GM21447 (cell line): ENCODE data around the gene SLC25A18.
"Not testable (repeated sequence)": the region's sequence is repeated elsewhere in the genome, so short reads cannot be mapped to it uniquely, and the experiment has no call there.

ENCODE experiments used
- ATAC-seq: cut with Tn5 transposase; IDR thresholded peaks from one replicate; pipeline ENCODE4 v1.9.1; 2021; ENCODE audit not compliant: unreplicated experiment

Gene SLC25A18, protein sequence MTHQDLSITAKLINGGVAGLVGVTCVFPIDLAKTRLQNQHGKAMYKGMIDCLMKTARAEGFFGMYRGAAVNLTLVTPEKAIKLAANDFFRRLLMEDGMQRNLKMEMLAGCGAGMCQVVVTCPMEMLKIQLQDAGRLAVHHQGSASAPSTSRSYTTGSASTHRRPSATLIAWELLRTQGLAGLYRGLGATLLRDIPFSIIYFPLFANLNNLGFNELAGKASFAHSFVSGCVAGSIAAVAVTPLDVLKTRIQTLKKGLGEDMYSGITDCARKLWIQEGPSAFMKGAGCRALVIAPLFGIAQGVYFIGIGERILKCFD

DNA sequence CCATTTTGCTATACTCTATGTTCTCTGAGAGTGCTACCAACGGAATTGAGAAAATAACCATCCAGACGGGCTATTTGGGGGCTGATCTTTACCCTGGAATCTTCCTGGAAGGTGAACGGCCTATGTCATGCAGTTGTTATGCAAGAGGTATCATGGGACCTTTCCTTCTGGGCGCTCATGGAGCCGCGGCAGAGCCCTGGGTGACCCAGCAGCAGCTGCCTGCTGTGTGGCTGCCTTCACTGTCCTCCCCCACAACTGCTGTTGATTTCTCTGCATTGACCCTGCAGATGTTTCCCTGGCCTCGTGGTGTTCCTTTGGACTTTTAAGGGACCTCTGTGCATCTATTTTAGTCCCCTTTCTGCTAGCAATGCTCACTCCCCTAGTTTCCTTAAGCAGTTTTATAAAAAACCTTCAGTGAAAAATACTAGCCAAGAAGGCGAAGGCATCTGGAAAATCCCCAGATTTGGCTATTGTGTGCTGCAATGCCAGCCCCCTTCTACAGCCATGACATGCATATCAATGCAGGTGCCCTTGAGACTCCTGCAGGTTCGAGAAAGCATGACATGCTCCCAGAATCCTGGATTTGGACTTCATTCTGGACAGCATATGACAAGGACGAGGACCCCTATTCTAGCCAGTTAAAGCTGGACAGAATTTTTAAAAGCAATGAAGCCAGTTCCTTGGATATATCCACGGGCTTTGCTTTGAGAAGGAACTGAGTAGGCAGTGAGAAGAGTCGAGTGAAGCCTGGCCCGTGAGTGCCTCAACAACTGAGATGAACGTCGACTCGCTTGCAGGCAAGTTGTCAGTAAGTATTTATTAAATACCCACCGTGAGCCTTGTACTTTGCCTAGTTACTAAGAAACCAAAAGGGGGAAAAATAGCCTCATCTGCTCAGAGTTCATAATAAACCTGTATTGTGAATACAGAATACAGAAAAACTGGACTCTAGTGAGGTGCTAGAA, at the start of gene SLC25A18:
TSS of gene SLC25A18 (plus strand) at position 593 of the 965 bp plus-strand sequence. CDS start 16,447 bp downstream, outside the sequence.
- no peak for ATAC-seq

- ATAC-seq: no peak
Observed at GRCh38 chr22:17513612-17514011, 49.7 kb upstream of the SLC25A18 start.

- ATAC-seq: no peak
Observed at GRCh38 chr22:17514084-17514483, 49.2 kb upstream of the SLC25A18 start.

DNA sequence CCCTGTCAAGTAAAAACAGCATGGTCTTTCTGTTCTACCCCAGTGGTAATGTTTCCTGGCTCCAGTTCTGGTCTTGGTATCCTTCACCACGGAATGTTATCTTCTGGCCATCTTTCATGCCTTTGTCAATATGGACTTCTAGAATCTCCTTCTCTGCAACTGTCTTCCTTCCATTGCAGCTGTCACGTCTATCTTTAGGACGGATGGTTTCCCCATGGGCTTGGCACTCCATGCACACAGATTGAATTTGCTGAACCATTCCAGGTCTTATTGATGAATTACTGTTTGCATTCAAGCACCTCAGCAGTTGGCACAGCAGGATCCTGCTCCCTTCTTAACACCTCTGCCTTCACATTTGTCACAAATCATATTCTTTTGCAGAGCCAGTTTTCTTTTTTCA, 44.9 kb upstream of the SLC25A18 start:
- no peak for ATAC-seq

GRCh38 chr22:17521971-17522370, 41.3 kb upstream of the SLC25A18 start:
- not testable (repeated sequence) for ATAC-seq

DNA sequence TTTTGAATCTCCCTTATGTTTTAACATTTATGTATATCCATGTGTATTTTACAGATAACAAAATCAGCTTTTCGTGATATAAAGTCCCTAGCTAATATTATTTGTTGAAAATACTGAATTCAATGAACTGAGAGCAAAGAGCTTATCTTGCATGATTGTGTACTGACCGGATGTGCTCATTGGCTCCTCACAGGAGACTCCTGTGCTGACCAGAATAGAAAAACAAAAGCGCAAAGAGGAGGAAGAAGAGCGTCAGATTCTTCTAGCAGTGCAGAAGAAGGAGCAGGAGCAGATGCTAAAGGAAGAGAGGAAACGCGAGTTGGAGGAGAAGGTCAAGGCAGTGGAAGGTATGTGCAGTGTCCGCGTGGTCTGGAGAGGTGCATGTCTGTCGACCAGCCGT, 39.4 kb upstream of the SLC25A18 start:
- no peak for ATAC-seq

DNA sequence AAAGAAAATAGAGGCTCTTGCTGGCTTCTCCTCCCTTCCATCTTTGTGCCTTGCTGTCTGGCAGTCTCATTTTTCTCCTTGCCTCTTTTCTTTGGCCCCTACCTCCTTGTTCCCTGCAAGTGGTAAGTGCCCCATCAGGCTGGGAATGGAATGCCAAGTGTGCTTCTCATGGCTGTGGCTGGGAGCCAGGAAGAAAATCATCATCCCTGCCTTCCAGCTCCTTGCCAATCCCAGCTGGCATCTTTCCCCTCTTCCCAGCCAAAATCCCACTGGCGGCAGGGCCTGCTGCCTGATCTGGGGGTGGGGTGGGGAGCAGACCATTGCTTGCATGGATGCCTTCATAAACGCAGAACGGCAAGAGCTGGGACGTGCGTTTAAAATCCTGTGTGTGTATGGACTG, 27.0 kb upstream of the SLC25A18 start:
- no peak for ATAC-seq

DNA sequence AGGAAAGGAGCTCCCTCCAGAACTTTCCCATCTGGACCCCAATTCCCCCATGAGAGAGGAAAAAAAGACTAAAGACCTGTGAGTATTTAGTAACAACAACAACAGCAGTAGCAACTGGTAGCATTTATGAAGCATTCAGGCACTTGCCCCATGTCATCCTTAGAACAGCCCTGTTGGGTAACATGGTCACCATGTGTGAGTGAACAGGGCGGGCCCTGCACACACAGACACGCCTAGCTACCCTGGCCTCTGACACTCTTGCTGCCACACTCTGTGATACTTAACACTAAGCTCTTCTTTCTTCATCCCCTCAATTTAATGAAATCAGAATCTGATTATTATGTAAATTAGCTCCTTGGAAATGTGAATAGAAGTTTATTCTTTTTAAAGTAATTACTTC, 26.1 kb upstream of the SLC25A18 start:
- ATAC-seq: no peak

GRCh38 chr22:17540481-17540880, 22.8 kb upstream of the SLC25A18 start:
- ATAC-seq: no peak

- ATAC-seq: no peak
Observed at GRCh38 chr22:17541476-17541875, 21.8 kb upstream of the SLC25A18 start.

GRCh38 chr22:17542452-17542851, 20.8 kb upstream of the SLC25A18 start:
- ATAC-seq: no peak

- ATAC-seq: no peak
Observed at GRCh38 chr22:17548010-17548755, 15.1 kb upstream of the SLC25A18 start.

DNA sequence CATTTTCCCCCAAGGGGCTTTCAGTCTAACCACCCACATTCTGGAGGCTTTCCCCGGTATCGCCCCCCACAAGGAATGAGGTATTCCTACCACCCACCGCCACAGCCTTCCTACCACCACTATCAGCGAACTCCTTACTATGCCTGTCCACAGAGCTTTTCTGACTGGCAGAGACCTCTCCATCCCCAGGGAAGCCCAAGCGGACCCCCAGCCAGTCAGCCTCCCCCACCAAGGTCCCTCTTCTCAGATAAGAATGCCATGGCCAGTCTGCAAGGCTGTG, 14.6 kb upstream of the SLC25A18 start:
- ATAC-seq: no peak

- no peak for ATAC-seq
Observed at GRCh38 chr22:17549183-17549582, 14.1 kb upstream of the SLC25A18 start.

DNA sequence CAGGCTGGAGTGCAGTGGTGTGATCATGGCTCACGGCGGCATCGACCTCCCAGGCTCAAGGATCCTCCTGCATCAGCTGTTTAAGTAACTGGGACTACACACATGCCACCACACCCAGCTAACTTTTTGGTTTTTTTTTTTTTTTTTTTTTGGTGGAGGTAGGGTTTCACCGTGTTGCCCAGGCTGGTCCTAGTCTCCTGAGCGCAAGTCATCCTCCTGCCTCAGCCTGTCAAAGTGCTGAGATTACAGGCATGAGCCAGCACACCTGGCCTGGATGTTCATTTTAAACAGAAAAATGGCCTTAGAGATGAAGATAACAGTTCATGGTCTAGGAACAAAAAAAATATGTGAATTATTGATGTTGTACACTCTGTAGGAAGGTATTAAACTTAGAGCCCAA, 13.6 kb upstream of the SLC25A18 start:
- no peak for ATAC-seq

DNA sequence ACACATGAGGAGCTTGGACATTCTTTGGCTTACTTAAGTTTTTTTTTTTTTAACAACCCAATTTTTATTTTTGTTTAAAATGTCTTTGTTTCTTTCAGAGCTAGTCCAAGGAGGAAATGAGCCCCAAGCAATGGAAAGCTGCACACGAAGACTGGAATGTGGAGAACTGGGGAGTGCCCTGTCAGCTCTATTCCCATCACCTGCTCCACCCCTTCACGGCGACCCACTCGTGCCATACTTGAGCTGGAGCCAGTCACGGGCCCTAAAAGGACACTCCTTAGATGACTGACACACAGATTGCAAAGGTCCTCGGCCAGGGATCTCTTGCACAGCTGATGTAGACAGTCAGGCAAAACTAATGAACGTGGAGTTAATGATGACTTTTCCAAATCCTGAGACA, 10.6 kb upstream of the SLC25A18 start:
- no peak for ATAC-seq

- no peak for ATAC-seq
Observed at GRCh38 chr22:17554814-17555213, 8.5 kb upstream of the SLC25A18 start.

DNA sequence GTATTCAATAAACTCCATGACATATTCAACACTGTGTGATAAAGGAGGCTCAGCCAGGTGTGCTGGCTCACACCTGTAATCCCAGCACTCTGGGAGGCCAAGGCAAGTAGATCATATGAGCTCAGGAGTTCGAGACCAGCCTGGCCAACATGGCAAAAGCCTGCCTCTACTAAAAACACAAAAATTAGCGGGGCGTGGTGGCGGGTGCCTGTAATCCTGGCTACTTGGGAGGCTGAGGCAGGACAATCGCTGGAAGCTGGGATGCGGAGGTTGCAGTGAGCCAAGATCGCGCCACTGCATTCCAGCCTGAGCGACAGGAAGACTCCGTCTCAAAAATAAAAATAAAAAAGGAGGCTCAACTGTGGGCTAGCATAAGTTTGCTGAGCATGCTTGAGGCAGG, 4.1 kb upstream of the SLC25A18 start:
- no peak for ATAC-seq

GRCh38 chr22:17563936-17564391, 666 bp downstream of the SLC25A18 start:
- ATAC-seq: no peak

GRCh38 chr22:17566016-17566687, 2.9 kb downstream of the SLC25A18 start:
- ATAC-seq: not testable (repeated sequence)

DNA sequence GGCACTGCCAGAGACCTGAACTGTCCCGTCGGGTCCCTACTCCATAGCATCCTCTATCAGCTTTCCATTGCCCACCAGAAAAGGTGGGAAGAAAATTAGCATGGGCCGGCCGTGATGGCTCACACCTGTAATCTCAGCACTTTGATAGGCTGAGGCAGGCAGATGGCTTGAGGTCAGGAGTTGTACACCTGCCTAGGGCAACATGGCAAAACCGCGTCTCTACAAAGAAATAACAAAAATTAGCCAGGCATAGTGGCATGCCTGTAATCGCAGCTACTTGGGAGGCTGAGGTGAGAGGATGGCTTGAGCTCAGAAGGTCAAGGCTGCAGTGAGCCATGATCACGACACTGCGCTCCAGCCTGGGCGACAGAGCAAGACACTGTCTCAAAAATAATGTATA, 3.5 kb downstream of the SLC25A18 start:
- no peak for ATAC-seq
